H1 (cell line): Measurements from ENCODE around the gene SLC25A28. TPM values are rescaled to one million over a fixed set of nuclear protein-coding genes. Genes with fewer than 3 reads are reported as not detected.

ENCODE experiments used
- polyA plus RNA-seq, 7 experiments: library from polyadenylated mRNA; depleted of rRNA in 3 of 7; stranded (reverse) in 5 of 7; unstranded in 2 of 7; fragments of >200 nt in 5 of 7; fragments of 200-250 nt in 2 of 7; gene quantifications; 1 replicate in 5 of 7; 2 replicates in 1 of 7; 4 replicates in 1 of 7; pipeline versions ENCODE4 v1.2.1 to v1.2.3, GENCODE V29; 2011 to 2013; ENCODE audit warnings: missing spikeins in 2 of 7, mixed read lengths in 2 of 7
- small RNA-seq: library from polyadenylated mRNA; stranded (forward); fragments of <200 nt; extraction: miRNeasy Mini kit (QIAGEN cat#:217004); gene quantifications from one replicate; pipeline ENCODE3, GENCODE V24; 2013; ENCODE audit not compliant: insufficient read depth
- total RNA-seq: library from RNA; stranded (reverse); fragmentation: NEBNext Ultra II Directional; extraction: Animal tissue kit (Norgen Biotek cat#: 25700); gene quantifications from 2 replicates; pipeline ENCODE4 v1.2.1, GENCODE V29; 2021

Gene SLC25A28
- total and polyA plus RNA-seq, 2 of the 8 experiments (the other 6 are each of a cell fraction or from before 2014, with no cell fraction given) = 17.2 to 18.5 TPM

Small RNA genes within 50 kb of the gene (small RNA-seq; reads per million reads assigned to genes)
- gene AL133353.1 = not detected

Other genes starting within 250 kb of the SLC25A28 start
- 45.6 and 47.0 TPM in 2 replicates for gene GOT1, start 189.8 kb downstream of the SLC25A28 start, total RNA-seq
- gene GOT1, start 189.8 kb downstream of the SLC25A28 start, polyA plus RNA-seq (2011; rRNA removed) = 16.7 and 22.3 TPM in 2 replicates
- gene NKX2-3, start 87.5 kb downstream of the SLC25A28 start, total RNA-seq = not detected in 2 replicates
- gene NKX2-3, start 87.5 kb downstream of the SLC25A28 start, polyA plus RNA-seq (2011; rRNA removed) = not detected in 2 replicates
- gene ENTPD7, start 39.1 kb upstream of the SLC25A28 start, total RNA-seq = 14.3 and 15.6 TPM in 2 replicates
- gene ENTPD7, start 39.1 kb upstream of the SLC25A28 start, polyA plus RNA-seq (2011; rRNA removed) = 3.9 and 5.0 TPM in 2 replicates
- gene COX15, start 111.7 kb upstream of the SLC25A28 start, total RNA-seq = 35.9 and 36.6 TPM in 2 replicates
- 15.8 and 17.5 TPM in 2 replicates for gene COX15, start 111.7 kb upstream of the SLC25A28 start, polyA plus RNA-seq (2011; rRNA removed)
- gene CUTC, start 111.8 kb upstream of the SLC25A28 start, total RNA-seq = 25.6 and 27.2 TPM in 2 replicates
- 18.3 and 25.3 TPM in 2 replicates for gene CUTC, start 111.8 kb upstream of the SLC25A28 start, polyA plus RNA-seq (2011; rRNA removed)
- gene ABCC2, start 162.2 kb upstream of the SLC25A28 start, total RNA-seq = 0.42 and 1.1 TPM in 2 replicates
- 0.44 and 0.74 TPM in 2 replicates for gene ABCC2, start 162.2 kb upstream of the SLC25A28 start, polyA plus RNA-seq (2011; rRNA removed)